K562 (cell line): ENCODE data around the gene WWC2. TPM values are rescaled to one million over a fixed set of nuclear protein-coding genes. Genes with fewer than 3 reads are reported as not detected.

Experiments used
- BACH1 ChIP-seq: fragments of 200-800 bp; sonication (Bioruptor generic); IDR thresholded peaks from 2 replicates; pipeline ENCODE4 v1.6.1; 2016; ENCODE audit warnings: missing genetic modification characterization, missing compliant biosample characterization
- CC2D1A ChIP-seq: fragments of 450-650 bp; IDR thresholded peaks from 2 replicates; pipeline ENCODE4 v1.6.1; 2017; ENCODE audit warnings: mild to moderate bottlenecking
- HNRNPL ChIP-seq: fragments of 200-400 bp; formaldehyde crosslinking; IDR thresholded peaks from 2 replicates; pipeline ENCODE4 v1.6.1; 2017; ENCODE audit warnings: low read depth, mild to moderate bottlenecking, low read length
- LCOR ChIP-seq: sonication (generic); formaldehyde crosslinking; IDR thresholded peaks from 2 replicates; pipeline ENCODE4 v1.8.0; 2022; ENCODE audit warnings: mild to moderate bottlenecking, missing genetic modification reagents
- MAFF ChIP-seq: IDR thresholded peaks from 2 replicates; pipeline ENCODE4 v1.6.1; 2012; ENCODE audit warnings: low read length, improper control_type of control experiment
- MAFG ChIP-seq: fragments of 450-650 bp; conservative IDR thresholded peaks from 2 replicates; pipeline ENCODE4 v1.6.1; 2016; ENCODE audit warnings: missing genetic modification characterization, missing compliant biosample characterization
- NCOA6 ChIP-seq: fragments of 450-650 bp; IDR thresholded peaks from 2 replicates; pipeline ENCODE4 v1.6.1; 2017; ENCODE audit warnings: mild to moderate bottlenecking
- PRPF4 ChIP-seq: fragments of 200-400 bp; formaldehyde crosslinking; IDR thresholded peaks from one replicate; pipeline ENCODE4 v1.6.1; 2017; ENCODE audit warnings: low read length, low read depth, mild to moderate bottlenecking; ENCODE audit not compliant: insufficient read depth, poor library complexity, severe bottlenecking
- SMARCA5 ChIP-seq: fragments of 450-650 bp; IDR thresholded peaks from 2 replicates; pipeline ENCODE4 v1.6.1; 2016
- ZC3H8 ChIP-seq: fragments of 450-650 bp; IDR thresholded peaks from 2 replicates; pipeline ENCODE4 v1.6.1; 2017
- ZFP1 ChIP-seq: fragments of 450-650 bp; formaldehyde crosslinking; IDR thresholded peaks from 2 replicates; pipeline ENCODE4 v1.4.0; 2020; ENCODE audit warnings: mild to moderate bottlenecking, mixed read lengths
- ZNF347 ChIP-seq: fragments of 450-650 bp; formaldehyde crosslinking; IDR thresholded peaks from 2 replicates; pipeline ENCODE4 v1.4.0; 2020; ENCODE audit warnings: low read depth, mild to moderate bottlenecking, moderate library complexity
- ZNF695 ChIP-seq: fragments of 450-650 bp; formaldehyde crosslinking; IDR thresholded peaks from 2 replicates; pipeline ENCODE4 v1.4.0; 2020; ENCODE audit warnings: mild to moderate bottlenecking, moderate library complexity
- polyA plus RNA-seq, 8 experiments: library from polyadenylated mRNA; depleted of rRNA in 4 of 8; stranded (reverse) in 5 of 8; unstranded in 3 of 8; fragments of >200 nt; fragmentation: Nextera tagmentation in 2 of 8; fragmentation: Illumina TruSeq in 1 of 8; extraction: Ambion mirVana in 2 of 8; extraction: Trizol in 1 of 8; gene quantifications; 2 replicates each; pipeline versions ENCODE4 v1.2.1 to v1.2.3, GENCODE V29; 2011 to 2014; ENCODE audit warnings: inconsistent platforms in 1 of 8, missing spikeins in 1 of 8
- total RNA-seq, 7 experiments: library from RNA; depleted of rRNA in 6 of 7; stranded (reverse); fragments of >200 nt in 6 of 7; fragmentation: Illumina TruSeq in 2 of 7; extraction: Trizol in 2 of 7; gene quantifications; 2 replicates each; pipeline versions ENCODE4 v1.2.1 to v1.2.3, GENCODE V29; 2011 to 2021; ENCODE audit warnings: low replicate concordance in 1 of 7
- TF ChIP-seq, protein P1 (sequence below), 2 experiments: fragments of 450-650 bp in 1 of 2; sonication (generic) in 1 of 2; formaldehyde crosslinking in 1 of 2; IDR thresholded peaks; 2 replicates each; pipeline versions ENCODE4 v1.7.1 to v1.9.0; 2016 to 2022; ENCODE audit warnings: inconsistent platforms in 1 of 2, mild to moderate bottlenecking in 1 of 2, missing genetic modification reagents in 1 of 2
- TF ChIP-seq, protein P2 (sequence below): sonication (generic); formaldehyde crosslinking; IDR thresholded peaks from 2 replicates; pipeline ENCODE4 v1.8.0; 2022; ENCODE audit warnings: mild to moderate bottlenecking, missing genetic modification reagents
- TF ChIP-seq, protein P3 (sequence below): sonication (generic); IDR thresholded peaks from 2 replicates; pipeline ENCODE4 v1.6.1; 2016
- TF ChIP-seq, protein P4 (sequence below): sonication (generic); formaldehyde crosslinking; IDR thresholded peaks from 2 replicates; pipeline ENCODE4 v1.8.1; 2022; ENCODE audit warnings: missing genetic modification reagents

The WWC2 gene
- total and polyA plus RNA-seq, 9 of the 15 experiments (the other 6 are each of a cell fraction or from before 2014, with no cell fraction given): 3.7 to 39.4 (median 19.6) TPM

DNA sequence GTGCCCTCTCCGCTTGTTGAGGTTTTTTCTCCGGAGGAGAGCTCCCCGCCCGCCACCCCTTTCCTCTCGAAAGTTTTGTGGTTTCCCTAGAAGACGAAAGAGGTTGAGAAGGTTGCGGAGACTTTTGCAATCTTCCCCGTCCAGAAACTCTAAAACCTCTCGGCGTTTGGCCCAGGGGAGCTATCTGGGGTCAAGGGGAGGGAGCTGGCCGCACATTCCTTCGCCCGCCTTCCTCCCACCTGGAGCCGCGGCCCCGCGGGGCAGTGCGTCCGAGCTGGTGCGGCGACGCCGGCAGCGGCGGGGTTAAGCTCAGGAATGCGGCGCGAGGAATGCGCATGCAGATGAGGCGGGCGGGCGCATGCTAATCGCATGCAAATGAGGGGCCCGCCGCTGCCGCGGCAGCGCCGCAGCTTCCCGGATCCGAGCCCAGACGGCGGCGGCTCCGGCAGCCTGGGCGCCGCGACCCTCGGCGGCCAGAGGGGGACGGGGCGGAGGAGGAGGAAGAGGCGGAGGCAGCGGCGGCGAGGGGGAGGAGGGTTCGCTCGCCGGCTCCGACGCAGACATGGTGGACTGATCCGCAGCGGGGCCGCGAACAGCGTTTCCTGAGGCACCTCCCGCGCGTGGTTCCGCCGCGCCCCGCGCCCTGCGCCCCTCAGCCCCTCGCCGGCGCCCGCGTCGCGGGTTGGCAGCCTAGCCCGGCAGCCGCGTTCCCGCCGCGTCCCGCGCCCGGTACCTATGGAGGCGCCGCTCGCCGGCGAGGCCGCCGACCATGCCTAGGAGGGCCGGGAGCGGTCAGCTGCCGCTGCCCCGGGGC is at the start of gene WWC2 (continued):
- TF ChIP-seq, protein P1, sequence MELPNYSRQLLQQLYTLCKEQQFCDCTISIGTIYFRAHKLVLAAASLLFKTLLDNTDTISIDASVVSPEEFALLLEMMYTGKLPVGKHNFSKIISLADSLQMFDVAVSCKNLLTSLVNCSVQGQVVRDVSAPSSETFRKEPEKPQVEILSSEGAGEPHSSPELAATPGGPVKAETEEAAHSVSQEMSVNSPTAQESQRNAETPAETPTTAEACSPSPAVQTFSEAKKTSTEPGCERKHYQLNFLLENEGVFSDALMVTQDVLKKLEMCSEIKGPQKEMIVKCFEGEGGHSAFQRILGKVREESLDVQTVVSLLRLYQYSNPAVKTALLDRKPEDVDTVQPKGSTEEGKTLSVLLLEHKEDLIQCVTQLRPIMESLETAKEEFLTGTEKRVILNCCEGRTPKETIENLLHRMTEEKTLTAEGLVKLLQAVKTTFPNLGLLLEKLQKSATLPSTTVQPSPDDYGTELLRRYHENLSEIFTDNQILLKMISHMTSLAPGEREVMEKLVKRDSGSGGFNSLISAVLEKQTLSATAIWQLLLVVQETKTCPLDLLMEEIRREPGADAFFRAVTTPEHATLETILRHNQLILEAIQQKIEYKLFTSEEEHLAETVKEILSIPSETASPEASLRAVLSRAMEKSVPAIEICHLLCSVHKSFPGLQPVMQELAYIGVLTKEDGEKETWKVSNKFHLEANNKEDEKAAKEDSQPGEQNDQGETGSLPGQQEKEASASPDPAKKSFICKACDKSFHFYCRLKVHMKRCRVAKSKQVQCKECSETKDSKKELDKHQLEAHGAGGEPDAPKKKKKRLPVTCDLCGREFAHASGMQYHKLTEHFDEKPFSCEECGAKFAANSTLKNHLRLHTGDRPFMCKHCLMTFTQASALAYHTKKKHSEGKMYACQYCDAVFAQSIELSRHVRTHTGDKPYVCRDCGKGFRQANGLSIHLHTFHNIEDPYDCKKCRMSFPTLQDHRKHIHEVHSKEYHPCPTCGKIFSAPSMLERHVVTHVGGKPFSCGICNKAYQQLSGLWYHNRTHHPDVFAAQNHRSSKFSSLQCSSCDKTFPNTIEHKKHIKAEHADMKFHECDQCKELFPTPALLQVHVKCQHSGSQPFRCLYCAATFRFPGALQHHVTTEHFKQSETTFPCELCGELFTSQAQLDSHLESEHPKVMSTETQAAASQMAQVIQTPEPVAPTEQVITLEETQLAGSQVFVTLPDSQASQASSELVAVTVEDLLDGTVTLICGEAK (IDR thresholded peaks at IDR 0.05): no peak
- TF ChIP-seq, protein P1 (CRISPR knock-in tag; IDR thresholded peaks at IDR 0.05): no peak
- TF ChIP-seq ZFP1 (CRISPR knock-in tag) (no peak), ZNF347 (CRISPR knock-in tag) (no peak), MAFG (tag) (no peak), SMARCA5 (no peak), MAFF (no peak), PRPF4 (no peak), ZC3H8 (no peak), NCOA6 (peak; percentile 58), BACH1 (tag) (no peak), HNRNPL (no peak), CC2D1A (no peak), LCOR (peak; percentile 75; the same call in 1 of the 2 replicates), ZNF695 (CRISPR knock-in tag) (no peak)
- TF ChIP-seq, protein P2, sequence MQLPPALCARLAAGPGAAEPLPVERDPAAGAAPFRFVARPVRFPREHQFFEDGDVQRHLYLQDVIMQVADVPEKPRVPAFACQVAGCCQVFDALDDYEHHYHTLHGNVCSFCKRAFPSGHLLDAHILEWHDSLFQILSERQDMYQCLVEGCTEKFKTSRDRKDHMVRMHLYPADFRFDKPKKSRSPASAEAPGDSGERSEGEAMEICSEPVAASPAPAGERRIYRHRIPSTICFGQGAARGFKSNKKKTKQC: no peak
- TF ChIP-seq, protein P3, sequence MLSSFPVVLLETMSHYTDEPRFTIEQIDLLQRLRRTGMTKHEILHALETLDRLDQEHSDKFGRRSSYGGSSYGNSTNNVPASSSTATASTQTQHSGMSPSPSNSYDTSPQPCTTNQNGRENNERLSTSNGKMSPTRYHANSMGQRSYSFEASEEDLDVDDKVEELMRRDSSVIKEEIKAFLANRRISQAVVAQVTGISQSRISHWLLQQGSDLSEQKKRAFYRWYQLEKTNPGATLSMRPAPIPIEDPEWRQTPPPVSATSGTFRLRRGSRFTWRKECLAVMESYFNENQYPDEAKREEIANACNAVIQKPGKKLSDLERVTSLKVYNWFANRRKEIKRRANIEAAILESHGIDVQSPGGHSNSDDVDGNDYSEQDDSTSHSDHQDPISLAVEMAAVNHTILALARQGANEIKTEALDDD: no peak
- TF ChIP-seq, protein P4, sequence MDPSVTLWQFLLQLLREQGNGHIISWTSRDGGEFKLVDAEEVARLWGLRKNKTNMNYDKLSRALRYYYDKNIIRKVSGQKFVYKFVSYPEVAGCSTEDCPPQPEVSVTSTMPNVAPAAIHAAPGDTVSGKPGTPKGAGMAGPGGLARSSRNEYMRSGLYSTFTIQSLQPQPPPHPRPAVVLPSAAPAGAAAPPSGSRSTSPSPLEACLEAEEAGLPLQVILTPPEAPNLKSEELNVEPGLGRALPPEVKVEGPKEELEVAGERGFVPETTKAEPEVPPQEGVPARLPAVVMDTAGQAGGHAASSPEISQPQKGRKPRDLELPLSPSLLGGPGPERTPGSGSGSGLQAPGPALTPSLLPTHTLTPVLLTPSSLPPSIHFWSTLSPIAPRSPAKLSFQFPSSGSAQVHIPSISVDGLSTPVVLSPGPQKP (CRISPR knock-in tag): no peak
